GM21360 (cell line): ENCODE results near the gene PLD2.

Experiments used
- ATAC-seq: cut with Tn5 transposase; IDR thresholded peaks from one replicate; pipeline ENCODE4 v1.9.1; 2021; ENCODE audit warnings: mild to moderate bottlenecking, moderate library complexity; ENCODE audit not compliant: unreplicated experiment

PLD2 gene

GRCh38 chr17:4833941-4834680 lies 27.2 kb downstream of the PLD2 start:
- ATAC-seq: no peak

- ATAC-seq: no peak
Measured at GRCh38 chr17:4834681-4835020, 27.7 kb downstream of the PLD2 start.

- no peak for ATAC-seq
Measured at GRCh38 chr17:4836221-4836620, 29.3 kb downstream of the PLD2 start.

GRCh38 chr17:4837471-4838308 lies 30.7 kb downstream of the PLD2 start:
- no peak for ATAC-seq

- no peak for ATAC-seq
Measured at GRCh38 chr17:4838309-4838785, 31.4 kb downstream of the PLD2 start.

GRCh38 chr17:4839221-4839620 lies 32.3 kb downstream of the PLD2 start:
- ATAC-seq: no peak

GRCh38 chr17:4839965-4840892 lies 33.3 kb downstream of the PLD2 start:
- ATAC-seq: no peak

- ATAC-seq: no peak
Measured at GRCh38 chr17:4840893-4841242, 33.9 kb downstream of the PLD2 start.

- no peak for ATAC-seq
Measured at GRCh38 chr17:4842376-4842775, 35.4 kb downstream of the PLD2 start.

- no peak for ATAC-seq
Measured at GRCh38 chr17:4843321-4844000, 36.5 kb downstream of the PLD2 start.

- ATAC-seq: no peak
Measured at GRCh38 chr17:4845118-4845517, 38.2 kb downstream of the PLD2 start.

- ATAC-seq: no peak
Measured at GRCh38 chr17:4846635-4847390, 39.9 kb downstream of the PLD2 start.

GRCh38 chr17:4849011-4849536 lies 42.1 kb downstream of the PLD2 start:
- no peak for ATAC-seq

GRCh38 chr17:4850246-4850645 lies 43.3 kb downstream of the PLD2 start:
- ATAC-seq: no peak

GRCh38 chr17:4851084-4851483 lies 44.1 kb downstream of the PLD2 start:
- ATAC-seq: no peak

- no peak for ATAC-seq
Measured at GRCh38 chr17:4852567-4853207, 45.7 kb downstream of the PLD2 start.

- no peak for ATAC-seq
Measured at GRCh38 chr17:4853208-4853671, 46.3 kb downstream of the PLD2 start.

- ATAC-seq: no peak
Measured at GRCh38 chr17:4854111-4854681, 47.2 kb downstream of the PLD2 start.
